Measurements from ENCODE around the gene C1QTNF5.

DNA sequence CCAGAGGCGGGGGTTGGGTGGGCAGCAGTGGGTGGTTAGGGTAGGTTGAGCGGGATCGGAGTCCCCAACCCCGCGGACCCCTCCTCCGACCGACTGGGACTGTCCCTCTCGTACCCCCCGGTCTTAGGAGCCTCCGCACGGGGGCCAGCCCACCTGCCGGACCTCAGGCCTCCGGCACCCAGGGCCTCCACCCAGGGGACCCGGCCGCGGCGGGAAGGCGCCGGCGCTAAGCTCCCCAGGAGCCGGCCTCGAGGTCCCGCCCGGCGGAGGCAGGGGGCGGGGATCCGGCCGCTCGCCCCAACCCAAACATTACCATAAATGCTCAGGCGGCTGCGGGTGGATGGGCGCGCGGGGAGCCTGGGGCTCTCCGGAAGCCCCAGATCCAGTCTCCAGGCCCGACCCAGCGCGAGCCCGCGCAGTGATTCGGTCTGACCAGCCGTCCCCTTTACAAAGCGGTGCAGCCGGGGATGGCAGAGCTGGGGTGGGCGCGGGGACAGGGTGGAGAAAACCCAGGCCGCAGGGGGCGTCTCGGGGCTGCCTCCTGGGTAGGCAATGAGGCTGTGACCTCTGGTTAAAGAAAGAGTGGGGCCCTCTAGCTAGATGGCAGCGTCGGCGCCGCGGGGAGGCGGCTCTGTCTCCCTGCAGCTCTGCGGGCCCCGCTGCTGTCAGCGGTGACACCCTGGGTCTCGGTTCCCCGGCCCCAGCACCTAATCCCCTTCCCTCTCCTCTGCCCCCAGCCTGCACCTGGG lies 19.7 kb downstream of the C1QTNF5 start:
- TF ChIP-seq, protein P1, sequence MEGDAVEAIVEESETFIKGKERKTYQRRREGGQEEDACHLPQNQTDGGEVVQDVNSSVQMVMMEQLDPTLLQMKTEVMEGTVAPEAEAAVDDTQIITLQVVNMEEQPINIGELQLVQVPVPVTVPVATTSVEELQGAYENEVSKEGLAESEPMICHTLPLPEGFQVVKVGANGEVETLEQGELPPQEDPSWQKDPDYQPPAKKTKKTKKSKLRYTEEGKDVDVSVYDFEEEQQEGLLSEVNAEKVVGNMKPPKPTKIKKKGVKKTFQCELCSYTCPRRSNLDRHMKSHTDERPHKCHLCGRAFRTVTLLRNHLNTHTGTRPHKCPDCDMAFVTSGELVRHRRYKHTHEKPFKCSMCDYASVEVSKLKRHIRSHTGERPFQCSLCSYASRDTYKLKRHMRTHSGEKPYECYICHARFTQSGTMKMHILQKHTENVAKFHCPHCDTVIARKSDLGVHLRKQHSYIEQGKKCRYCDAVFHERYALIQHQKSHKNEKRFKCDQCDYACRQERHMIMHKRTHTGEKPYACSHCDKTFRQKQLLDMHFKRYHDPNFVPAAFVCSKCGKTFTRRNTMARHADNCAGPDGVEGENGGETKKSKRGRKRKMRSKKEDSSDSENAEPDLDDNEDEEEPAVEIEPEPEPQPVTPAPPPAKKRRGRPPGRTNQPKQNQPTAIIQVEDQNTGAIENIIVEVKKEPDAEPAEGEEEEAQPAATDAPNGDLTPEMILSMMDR (IDR thresholded peaks at IDR 0.05) = no peak
- TF ChIP-seq EZH2phosphoT487 (IDR thresholded peaks at IDR 0.05) = no peak
- TF ChIP-seq EZH2 (IDR thresholded peaks at IDR 0.05) = no peak
